Keratinocyte (primary cell): ENCODE data around the gene REPIN1. TPM values are rescaled to one million over a fixed set of nuclear protein-coding genes. Genes with fewer than 3 reads are reported as not detected.

Source experiments
- DNase-seq: peaks from one replicate; pipeline ENCODE4 v3.0.0-alpha.2; 2011; ENCODE audit warnings: low read depth, missing footprints, low spot score
- FAIRE-seq: peaks from 2 replicates; lab custom pipeline; 2011; peaks lifted over from hg19 to GRCh38; lab: Jason Lieb, UNC
- H2AFZ ChIP-seq: 2 replicates; pipeline ENCODE4 v1.6.0; 2012; ENCODE audit warnings: low read length, control low read depth, inconsistent platforms; ENCODE audit not compliant: control insufficient read depth
- H3K27ac ChIP-seq: 2 replicates; pipeline ENCODE4 v1.5.1; 2011; ENCODE audit warnings: low read length; ENCODE audit not compliant: control insufficient read depth, insufficient read depth
- H3K27me3 ChIP-seq: 3 replicates; pipeline ENCODE4 v1.6.0; 2011; ENCODE audit warnings: low read length; ENCODE audit not compliant: control insufficient read depth, insufficient read depth; ENCODE audit errors: extremely low read depth
- H3K36me3 ChIP-seq, 2 experiments: 2 replicates in 1 of 2; 3 replicates in 1 of 2; pipeline ENCODE4 v1.5.1; 2011; ENCODE audit warnings: low read length in 2 of 2, mild to moderate bottlenecking in 1 of 2; ENCODE audit not compliant: control insufficient read depth in 2 of 2, insufficient read depth in 2 of 2; ENCODE audit errors: extremely low read depth in 1 of 2
- H3K4me1 ChIP-seq: 3 replicates; pipeline ENCODE4 v1.5.1; 2011; ENCODE audit warnings: low read length; ENCODE audit not compliant: control insufficient read depth, insufficient read depth; ENCODE audit errors: extremely low read depth
- H3K4me2 ChIP-seq: 3 replicates; pipeline ENCODE4 v1.6.0; 2011; ENCODE audit warnings: low read depth, low read length; ENCODE audit not compliant: control insufficient read depth, insufficient read depth; ENCODE audit errors: extremely low read depth
- H3K4me3 ChIP-seq, 3 experiments: fragments of 200-600 bp in 1 of 3; sonication (generic) in 1 of 3; 2 replicates in 2 of 3; 3 replicates in 1 of 3; pipeline ENCODE4 v1.5.1; 2011 to 2016; ENCODE audit warnings: low read length in 3 of 3, mild to moderate bottlenecking in 3 of 3, control low read depth in 2 of 3, inconsistent platforms in 1 of 3, low read depth in 1 of 3, mixed read lengths in 1 of 3, mixed run types in 1 of 3, moderate library complexity in 1 of 3; ENCODE audit not compliant: control insufficient read depth in 2 of 3, insufficient read depth in 2 of 3; ENCODE audit errors: extremely low read depth in 1 of 3
- H3K79me2 ChIP-seq: 2 replicates; pipeline ENCODE4 v1.6.0; 2012; ENCODE audit warnings: low read length; ENCODE audit not compliant: control insufficient read depth, insufficient read depth
- H3K9ac ChIP-seq: 3 replicates; pipeline ENCODE4 v1.6.0; 2011; ENCODE audit warnings: low read length; ENCODE audit not compliant: control insufficient read depth, insufficient read depth; ENCODE audit errors: extremely low read depth
- H3K9me1 ChIP-seq: 3 replicates; pipeline ENCODE4 v1.6.0; 2011; ENCODE audit warnings: low read length; ENCODE audit not compliant: control insufficient read depth, insufficient read depth; ENCODE audit errors: extremely low read depth
- H3K9me3 ChIP-seq: 2 replicates; pipeline ENCODE4 v1.5.1; 2012; ENCODE audit warnings: low read depth, low read length; ENCODE audit not compliant: control insufficient read depth
- H4K20me1 ChIP-seq: 3 replicates; pipeline ENCODE4 v1.6.0; 2011; ENCODE audit warnings: low read length; ENCODE audit not compliant: control insufficient read depth, insufficient read depth; ENCODE audit errors: extremely low read depth
- CTCF ChIP-seq, 3 experiments: IDR thresholded peaks in 1 of 3; conservative IDR thresholded peaks in 1 of 3; optimal IDR thresholded peaks in 1 of 3; 2 replicates in 2 of 3; 3 replicates in 1 of 3; pipeline versions ENCODE3 to v1.5.1; 2011; ENCODE audit warnings: low read length in 3 of 3, mild to moderate bottlenecking in 3 of 3, moderate library complexity in 2 of 3, control low read depth in 1 of 3, inconsistent platforms in 1 of 3; ENCODE audit not compliant: insufficient read depth in 2 of 3; ENCODE audit errors: extremely low read depth in 1 of 3
- EZH2 ChIP-seq: IDR thresholded peaks from one replicate; pipeline ENCODE4 v1.6.1; 2012; ENCODE audit warnings: inconsistent platforms, mild to moderate bottlenecking, low read length, moderate library complexity
- dilution Hi-C: fragments of 300-500 bp; cut with MboI; formaldehyde crosslinking; loops from one replicate; pipeline ENCODE4 v1.7.0; 2020; ENCODE audit warnings: low sequenced_read_pairs; ENCODE audit not compliant: extremely low pct_ligation_motif_present
- polyA plus RNA-seq, 5 experiments: library from polyadenylated mRNA; depleted of rRNA in 3 of 5; stranded (reverse) in 3 of 5; stranded (forward) in 1 of 5; unstranded in 1 of 5; fragments of >200 nt; gene quantifications; 1 replicate in 1 of 5; 2 replicates in 3 of 5; 3 replicates in 1 of 5; pipeline versions ENCODE4 v1.2.1 to v1.2.3, GENCODE V29; 2011 to 2012; ENCODE audit warnings: missing spikeins in 2 of 5, low read depth in 1 of 5, low replicate concordance in 1 of 5

The REPIN1 gene
- polyA plus RNA-seq, 1 donor (not counting 4 experiments of a cell fraction or from before 2014, with no cell fraction given): 9.3 TPM

- FAIRE-seq (no peak), DNase-seq (no peak)
- Histone ChIP-seq H3K9me1 (no peaks in the 10 kb centered on the region), H3K4me2 (no peak overlapping the region), H3K27ac (no peak overlapping the region), H3K9ac (no peak overlapping the region), H3K9me3 (no peaks in the 10 kb centered on the region), H3K27me3 (no peaks in the 10 kb centered on the region), H3K79me2 (no peaks in the 10 kb centered on the region), H3K4me3 (no peak overlapping the region), H4K20me1 (no peaks in the 10 kb centered on the region), H3K4me1 (peaks cover 14% of the 10 kb centered on the region), H3K36me3 (no peaks in the 10 kb centered on the region), H2AFZ (no peak overlapping the region)
- TF ChIP-seq CTCF (optimal IDR thresholded peaks at IDR 0.05 in 1 of 3, IDR thresholded peaks at IDR 0.05 in 1 of 3, conservative IDR thresholded peaks at IDR 0.05 in 1 of 3; ENCODE audit: extremely low read depth in 1 of 3, insufficient read depth in 2 of 3, low read length in 3 of 3): no peak
- no peak for TF ChIP-seq EZH2
- dilution Hi-C loops: no loop called here
Measured at GRCh38 chr7:150396851-150397260, 28.2 kb downstream of the REPIN1 start.

- no peaks in the 10 kb centered on the region for H3K9me3 ChIP-seq
- no peak overlapping the region for H3K9ac ChIP-seq
- no peaks in the 10 kb centered on the region for H3K9me1 ChIP-seq
- no peaks in the 10 kb centered on the region for H3K27me3 ChIP-seq
- dilution Hi-C loops: no loop called here
- H3K4me2 ChIP-seq: no peak overlapping the region
- DNase-seq: no peak
- H4K20me1 ChIP-seq: no peaks in the 10 kb centered on the region
- H3K4me1 ChIP-seq: peaks cover 14% of the 10 kb centered on the region
- no peaks in the 10 kb centered on the region for H3K79me2 ChIP-seq
- no peak overlapping the region for H2AFZ ChIP-seq
- TF ChIP-seq CTCF (optimal IDR thresholded peaks at IDR 0.05 in 1 of 3, IDR thresholded peaks at IDR 0.05 in 1 of 3, conservative IDR thresholded peaks at IDR 0.05 in 1 of 3; ENCODE audit: extremely low read depth in 1 of 3, insufficient read depth in 2 of 3, low read length in 3 of 3): no peak
- no peak for TF ChIP-seq EZH2
- no peak overlapping the region for H3K4me3 ChIP-seq
- no peaks in the 10 kb centered on the region for H3K36me3 ChIP-seq
- H3K27ac ChIP-seq: no peak overlapping the region
- no peak for FAIRE-seq
Measured at GRCh38 chr7:150397346-150398107, 28.9 kb downstream of the REPIN1 start.
